AG09319 (cell line): Measurements from ENCODE around the gene KLK8.

Source experiments
- DNase-seq: peaks from one replicate; pipeline ENCODE4 v3.0.0-alpha.2; 2010; ENCODE audit warnings: low read depth; ENCODE audit errors: extremely low read depth
- CTCF ChIP-seq: IDR thresholded peaks from 2 replicates; pipeline ENCODE4 v1.5.1; 2011; ENCODE audit warnings: low read depth, mild to moderate bottlenecking, inconsistent platforms, low read length, moderate library complexity

The KLK8 gene

GRCh38 chr19:50952910-50953309, 48.5 kb downstream of the KLK8 start, which contains the start of gene KLK5:
Gene KLK5 (minus strand): TSS chr19:50953038. CDS start chr19:50952657, 381 bp downstream.
- TF ChIP-seq CTCF: no peak
- DNase-seq: no peak

GRCh38 chr19:50949861-50950260, 51.5 kb downstream of the KLK8 start:
- DNase-seq: no peak
- TF ChIP-seq CTCF: no peak

GRCh38 chr19:50947123-50947522, 54.3 kb downstream of the KLK8 start:
- no peak for TF ChIP-seq CTCF

More at GRCh38 chr19:50947123-50947522, 54.3 kb downstream of the KLK8 start:
- DNase-seq: no peak
